MCF 10A (cell line): Measurements from ENCODE around the gene ZNF648. TPM values are rescaled to one million over a fixed set of nuclear protein-coding genes. Genes with fewer than 3 reads are reported as not detected.

Experiments
- BruUV-seq: library from RNA; stranded (reverse); fragments of 400-500 nt; replicated peaks from 2 replicates; lab custom pipeline; 2021; lab: Mats Ljungman, UMichigan
- CTCF ChIA-PET: fragments of 300-600 bp; sonication (Branson Sonifier 250); formaldehyde crosslinking; extraction: SDS; loops from one replicate; lab custom pipeline; 2021; ENCODE audit warnings: antibody characterized with exemption, inconsistent platforms; lab: Yijun Ruan, JAX
- POLR2A ChIA-PET: fragments of 300-600, 350-650 bp; sonication (Branson Sonifier 250); formaldehyde crosslinking; extraction: SDS; loops from one replicate; lab custom pipeline; 2020; ENCODE audit warnings: antibody characterized with exemption, inconsistent platforms; lab: Yijun Ruan, JAX
- DNase-seq: peaks from one replicate; pipeline ENCODE4 v3.0.0-alpha.2; 2018; ENCODE audit not compliant: unreplicated experiment
- H3K27ac Mint-ChIP-seq: one replicate; pipeline ENCODE4 v1.8.0; 2022; ENCODE audit warnings: mild to moderate bottlenecking, low read depth, mixed read lengths; ENCODE audit not compliant: unreplicated experiment
- H3K27me3 Mint-ChIP-seq: one replicate; pipeline ENCODE4 v1.8.0; 2022; ENCODE audit warnings: mixed read lengths; ENCODE audit not compliant: insufficient read depth, unreplicated experiment
- H3K36me3 Mint-ChIP-seq: one replicate; pipeline ENCODE4 v1.8.0; 2022; ENCODE audit warnings: mild to moderate bottlenecking, moderate library complexity, mixed read lengths; ENCODE audit not compliant: insufficient read depth, unreplicated experiment
- H3K4me1 Mint-ChIP-seq: one replicate; pipeline ENCODE4 v1.8.0; 2022; ENCODE audit warnings: mixed read lengths; ENCODE audit not compliant: insufficient read depth, unreplicated experiment
- H3K4me3 Mint-ChIP-seq: one replicate; pipeline ENCODE4 v1.8.0; 2022; ENCODE audit warnings: mild to moderate bottlenecking, moderate library complexity, mixed read lengths; ENCODE audit not compliant: unreplicated experiment
- H3K9me3 Mint-ChIP-seq: one replicate; pipeline ENCODE4 v1.8.0; 2022; ENCODE audit warnings: mixed read lengths; ENCODE audit not compliant: unreplicated experiment
- CTCF ChIP-seq: fragments of 200-600 bp; IDR thresholded peaks from one replicate; pipeline ENCODE4 v1.8.0; 2022; ENCODE audit warnings: antibody characterized with exemption, mild to moderate bottlenecking; ENCODE audit not compliant: unreplicated experiment
- intact Hi-C: fragments of 100-400 bp; cut with micrococcal nuclease; formaldehyde crosslinking; loops from 2 replicates; pipeline ENCODE4 v1.14.1; 2022
- total RNA-seq: library from RNA; stranded (reverse); gene quantifications from 2 replicates; pipeline ENCODE4 v1.2.3, GENCODE V29; 2022

ZNF648 gene
- total RNA-seq, 1 experiment from 2014 or later, result not detected

GRCh38 chr1:182054698-182055326 is 6.7 kb downstream of the ZNF648 start:
- peak; percentile 87 for DNase-seq
- Mint-ChIP-seq H3K27ac (no peak overlapping the region), H3K9me3 (no peaks in the 10 kb centered on the region), H3K27me3 (no peaks in the 10 kb centered on the region), H3K36me3 (no peaks in the 10 kb centered on the region), H3K4me1 (peaks cover 6% of the 10 kb centered on the region), H3K4me3 (no peak overlapping the region)
- ChIA-PET POLR2A (interaction anchor here (1.2 kb wide), 1 partner anchor 25 kb away, joined by 4 read pairs; no protein-coding TSS in a partner anchor), CTCF (interaction anchor here (0.6 to 5.4 kb wide), 30 partner anchors 9 to 767 kb away, joined by 3 to 72 read pairs (median 3); no protein-coding TSS in a partner anchor)
- BruUV-seq, result no TSS peak
- intact Hi-C loops, result loop anchor here (1.0 to 2.0 kb wide), 3 partner anchors 118 to 576 kb away; no protein-coding TSS in a partner anchor
- TF ChIP-seq CTCF, result peak; percentile 73

GRCh38 chr1:182052355-182052754 is 9.2 kb downstream of the ZNF648 start:
- Mint-ChIP-seq H3K4me3 (no peak overlapping the region), H3K9me3 (no peaks in the 10 kb centered on the region), H3K27me3 (no peaks in the 10 kb centered on the region), H3K27ac (no peak overlapping the region), H3K4me1 (peaks cover 6% of the 10 kb centered on the region), H3K36me3 (no peaks in the 10 kb centered on the region)
- no TSS peak for BruUV-seq
- TF ChIP-seq CTCF, result no peak
- POLR2A ChIA-PET, result interaction anchor here (0.8 to 2.1 kb wide), 3 partner anchors 23 to 802 kb away, joined by 3 to 8 read pairs (median 3); no protein-coding TSS in a partner anchor
- intact Hi-C loops, result no loop called here
- CTCF ChIA-PET, result interaction anchor here (0.5 to 5.4 kb wide), 17 partner anchors 10 to 863 kb away, joined by 3 to 72 read pairs (median 3); no protein-coding TSS in a partner anchor
- DNase-seq, result no peak

GRCh38 chr1:182051938-182052337 is 9.6 kb downstream of the ZNF648 start:
- peak; percentile 41 for DNase-seq
- H3K4me3 Mint-ChIP-seq, result no peak overlapping the region
- intact Hi-C loops, result no loop called here

More at GRCh38 chr1:182051938-182052337, 9.6 kb downstream of the ZNF648 start:
- no TSS peak for BruUV-seq
- Mint-ChIP-seq H3K4me1 (peaks cover 6% of the 10 kb centered on the region), H3K36me3 (no peaks in the 10 kb centered on the region), H3K9me3 (peaks cover 2% of the 10 kb centered on the region), H3K27ac (no peak overlapping the region), H3K27me3 (no peaks in the 10 kb centered on the region)
- no peak for TF ChIP-seq CTCF
- CTCF ChIA-PET, result interaction anchor here (0.5 to 5.4 kb wide), 14 partner anchors 12 to 863 kb away, joined by 3 to 72 read pairs (median 3); no protein-coding TSS in a partner anchor
- POLR2A ChIA-PET, result interaction anchor here (0.8 to 2.1 kb wide), 3 partner anchors 23 to 801 kb away, joined by 3 to 8 read pairs (median 3); no protein-coding TSS in a partner anchor
